Mesodermal cell (in vitro differentiated cells): Measurements from ENCODE around the gene ITGA7.

Experiments
- H3K27ac ChIP-seq: 2 replicates; pipeline ENCODE4 v1.7.0; 2013; ENCODE audit warnings: mild to moderate bottlenecking, low read depth, low read length, moderate library complexity; ENCODE audit not compliant: severe bottlenecking
- H3K36me3 ChIP-seq: 2 replicates; pipeline ENCODE4 v1.7.1; 2013; ENCODE audit warnings: mild to moderate bottlenecking, low read length, moderate library complexity; ENCODE audit not compliant: control insufficient read depth, insufficient read depth
- H3K4me1 ChIP-seq: one replicate; pipeline ENCODE4 v1.7.1; 2013; ENCODE audit warnings: mild to moderate bottlenecking, low read length; ENCODE audit not compliant: insufficient read depth, control insufficient read depth, poor library complexity, severe bottlenecking
- H3K4me3 ChIP-seq: 2 replicates; pipeline ENCODE4 v1.7.0; 2013; ENCODE audit warnings: low read length, control low read depth, mild to moderate bottlenecking; ENCODE audit not compliant: insufficient read depth, poor library complexity, severe bottlenecking; ENCODE audit errors: extremely low read depth
- H3K9me3 ChIP-seq: 2 replicates; pipeline ENCODE4 v1.7.1; 2013; ENCODE audit warnings: mild to moderate bottlenecking, low read length, moderate library complexity; ENCODE audit not compliant: control insufficient read depth
- WGBS, 2 experiments: methylation state at CpG; one replicate each; pipeline ENCODE4 v1.1.5; 2013; ENCODE audit warnings: missing lambda C conversion rate in 2 of 2; ENCODE audit not compliant: insufficient coverage in 2 of 2; 5-methylcytosine and 5-hydroxymethylcytosine counted together

The ITGA7 gene

GRCh38 chr12:55637467-55637866 is 70.2 kb downstream of the ITGA7 start:
- H3K4me1 ChIP-seq = no peaks in the 10 kb centered on the region
- 84 to 92% methylated on average over 12 to 15 of the region's 15 CpGs for WGBS, 2 experiments
- no peaks in the 10 kb centered on the region for H3K36me3 ChIP-seq
- no peak overlapping the region for H3K4me3 ChIP-seq
- H3K27ac ChIP-seq = no peak overlapping the region
- H3K9me3 ChIP-seq = no peaks in the 10 kb centered on the region

- Histone ChIP-seq H3K27ac (no peak within 1 kb of the TSS), H3K4me3 (no peak within 1 kb of the TSS), H3K9me3 (no peaks in the 10 kb centered on the region), H3K4me1 (no peaks in the 10 kb centered on the region), H3K36me3 (no peaks in the 10 kb centered on the region)
- 79 to 84% methylated on average over 6 of the region's 6 CpGs for WGBS, 2 experiments
Measured at GRCh38 chr12:55636853-55637252, 70.9 kb downstream of the ITGA7 start, which contains the start of gene OR10P1. OR10P1 (plus strand) TSS chr12:55636892; CDS start chr12:55636892, 0 bp downstream.

- H3K9me3 ChIP-seq = no peaks in the 10 kb centered on the region
- H3K27ac ChIP-seq = no peak overlapping the region
- H3K4me3 ChIP-seq = no peak overlapping the region
- no peaks in the 10 kb centered on the region for H3K4me1 ChIP-seq
- no peaks in the 10 kb centered on the region for H3K36me3 ChIP-seq
- WGBS, 2 experiments = 86 to 94% methylated on average over 6 of the region's 6 CpGs
Measured at GRCh38 chr12:55636116-55636655, 71.5 kb downstream of the ITGA7 start.
